DND-41 (cell line): ENCODE results near the gene FGD6.

Experiments
- ATAC-seq: fragments of 200-7000 bp; cut with Tn5 transposase; 3 replicates; pipeline ENCODE4 v1.9.1; 2021; ENCODE audit warnings: low read depth; ENCODE audit not compliant: insufficient read depth
- DNase-seq: peaks from one replicate; pipeline ENCODE4 v3.0.0-alpha.2; 2020
- H2AFZ ChIP-seq: 2 replicates; pipeline ENCODE4 v1.6.0; 2012; ENCODE audit warnings: low read depth, low read length
- H3K27ac ChIP-seq: 2 replicates; pipeline ENCODE4 v1.5.1; 2012; ENCODE audit warnings: low read length, inconsistent platforms
- H3K27me3 ChIP-seq: fragments of 200-600 bp; sonication (generic); 2 replicates; pipeline ENCODE4 v1.6.0; 2012; ENCODE audit warnings: low read length, mild to moderate bottlenecking, inconsistent platforms; ENCODE audit not compliant: insufficient read depth, poor library complexity
- H3K36me3 ChIP-seq: 2 replicates; pipeline ENCODE4 v1.5.1; 2012; ENCODE audit warnings: low read length, inconsistent platforms; ENCODE audit not compliant: insufficient read depth
- H3K4me1 ChIP-seq: 2 replicates; pipeline ENCODE4 v1.5.1; 2012; ENCODE audit warnings: mild to moderate bottlenecking, low read length; ENCODE audit not compliant: insufficient read depth
- H3K4me2 ChIP-seq: 2 replicates; pipeline ENCODE4 v1.6.0; 2012; ENCODE audit warnings: mild to moderate bottlenecking, moderate library complexity, low read length, inconsistent platforms; ENCODE audit not compliant: insufficient read depth
- H3K4me3 ChIP-seq, 2 experiments: fragments of 200-600 bp in 1 of 2; shearing (Covaris generic) in 1 of 2; 2 replicates each; pipeline ENCODE4 v1.5.1; 2012 to 2016; ENCODE audit warnings: inconsistent platforms in 2 of 2, low read length in 2 of 2, mild to moderate bottlenecking in 2 of 2, low read depth in 1 of 2, moderate library complexity in 1 of 2
- H3K79me2 ChIP-seq: 2 replicates; pipeline ENCODE4 v1.6.0; 2012; ENCODE audit warnings: low read length, inconsistent platforms; ENCODE audit not compliant: insufficient read depth
- H3K9ac ChIP-seq: 2 replicates; pipeline ENCODE4 v1.6.0; 2012; ENCODE audit warnings: low read depth, mild to moderate bottlenecking, inconsistent platforms, low read length, moderate library complexity
- H3K9me3 ChIP-seq: 2 replicates; pipeline ENCODE4 v1.5.1; 2012; ENCODE audit warnings: low read length, moderate library complexity, mild to moderate bottlenecking, inconsistent platforms; ENCODE audit not compliant: insufficient read depth, severe bottlenecking
- H4K20me1 ChIP-seq: 2 replicates; pipeline ENCODE4 v1.6.0; 2012; ENCODE audit warnings: low read length; ENCODE audit not compliant: insufficient read depth
- EZH2 ChIP-seq: IDR thresholded peaks from 3 replicates; pipeline ENCODE4 v1.6.1; 2012; ENCODE audit warnings: borderline replicate concordance, low read depth, mild to moderate bottlenecking, moderate library complexity, low read length, inconsistent platforms; ENCODE audit not compliant: severe bottlenecking
- TF ChIP-seq, protein P1 (sequence below): IDR thresholded peaks from 2 replicates; pipeline ENCODE4 v1.5.1; 2012; ENCODE audit warnings: borderline replicate concordance, low read length, moderate library complexity, mild to moderate bottlenecking; ENCODE audit not compliant: poor library complexity, severe bottlenecking; ENCODE audit errors: extremely low read depth

The FGD6 gene

DNA sequence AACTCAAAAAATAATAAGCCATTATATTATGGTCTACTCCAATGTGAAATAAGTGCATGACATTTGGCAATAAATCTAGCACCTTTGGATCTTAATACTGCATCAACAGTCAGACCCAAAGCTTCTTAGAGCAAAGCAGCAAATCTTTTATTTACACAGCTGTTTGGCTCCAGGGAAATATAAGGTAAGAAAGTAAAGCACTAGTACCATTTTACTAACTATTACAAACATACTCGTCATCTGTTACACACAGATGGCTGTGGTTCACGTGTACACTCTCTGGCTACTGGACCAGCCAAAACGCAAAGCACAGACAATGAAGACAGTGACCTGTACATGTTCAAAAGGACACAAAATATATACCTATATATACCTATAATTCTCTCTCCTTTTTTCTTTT is 2.8 kb downstream of the FGD6 start:
- Histone ChIP-seq H3K4me3 (no peak overlapping the region), H2AFZ (no peak overlapping the region), H3K9ac (no peak overlapping the region), H3K27me3 (no peaks in the 10 kb centered on the region), H3K79me2 (peaks cover 19% of the 10 kb centered on the region), H3K4me1 (peaks cover 22% of the 10 kb centered on the region), H4K20me1 (no peaks in the 10 kb centered on the region), H3K27ac (no peak overlapping the region), H3K4me2 (no peak overlapping the region), H3K9me3 (no peaks in the 10 kb centered on the region), H3K36me3 (no peaks in the 10 kb centered on the region)
- no peak for DNase-seq
- no peak for ATAC-seq
- no peak for TF ChIP-seq EZH2

GRCh38 chr12:95213928-95214327 is 3.3 kb downstream of the FGD6 start:
- H4K20me1 ChIP-seq, result no peaks in the 10 kb centered on the region
- H3K4me1 ChIP-seq, result peaks cover 17% of the 10 kb centered on the region
- H3K4me3 ChIP-seq, result no peak overlapping the region
- no peaks in the 10 kb centered on the region for H3K36me3 ChIP-seq
- H3K9me3 ChIP-seq, result no peaks in the 10 kb centered on the region
- DNase-seq, result no peak
- H3K9ac ChIP-seq, result no peak overlapping the region
- ATAC-seq, result no peak
- H3K27me3 ChIP-seq, result no peaks in the 10 kb centered on the region
- H3K4me2 ChIP-seq, result no peak overlapping the region
- TF ChIP-seq, protein P1, sequence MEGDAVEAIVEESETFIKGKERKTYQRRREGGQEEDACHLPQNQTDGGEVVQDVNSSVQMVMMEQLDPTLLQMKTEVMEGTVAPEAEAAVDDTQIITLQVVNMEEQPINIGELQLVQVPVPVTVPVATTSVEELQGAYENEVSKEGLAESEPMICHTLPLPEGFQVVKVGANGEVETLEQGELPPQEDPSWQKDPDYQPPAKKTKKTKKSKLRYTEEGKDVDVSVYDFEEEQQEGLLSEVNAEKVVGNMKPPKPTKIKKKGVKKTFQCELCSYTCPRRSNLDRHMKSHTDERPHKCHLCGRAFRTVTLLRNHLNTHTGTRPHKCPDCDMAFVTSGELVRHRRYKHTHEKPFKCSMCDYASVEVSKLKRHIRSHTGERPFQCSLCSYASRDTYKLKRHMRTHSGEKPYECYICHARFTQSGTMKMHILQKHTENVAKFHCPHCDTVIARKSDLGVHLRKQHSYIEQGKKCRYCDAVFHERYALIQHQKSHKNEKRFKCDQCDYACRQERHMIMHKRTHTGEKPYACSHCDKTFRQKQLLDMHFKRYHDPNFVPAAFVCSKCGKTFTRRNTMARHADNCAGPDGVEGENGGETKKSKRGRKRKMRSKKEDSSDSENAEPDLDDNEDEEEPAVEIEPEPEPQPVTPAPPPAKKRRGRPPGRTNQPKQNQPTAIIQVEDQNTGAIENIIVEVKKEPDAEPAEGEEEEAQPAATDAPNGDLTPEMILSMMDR, result no peak
- no peak for TF ChIP-seq EZH2
- H3K79me2 ChIP-seq, result peaks cover 13% of the 10 kb centered on the region
- no peak overlapping the region for H3K27ac ChIP-seq
- no peak overlapping the region for H2AFZ ChIP-seq

DNA sequence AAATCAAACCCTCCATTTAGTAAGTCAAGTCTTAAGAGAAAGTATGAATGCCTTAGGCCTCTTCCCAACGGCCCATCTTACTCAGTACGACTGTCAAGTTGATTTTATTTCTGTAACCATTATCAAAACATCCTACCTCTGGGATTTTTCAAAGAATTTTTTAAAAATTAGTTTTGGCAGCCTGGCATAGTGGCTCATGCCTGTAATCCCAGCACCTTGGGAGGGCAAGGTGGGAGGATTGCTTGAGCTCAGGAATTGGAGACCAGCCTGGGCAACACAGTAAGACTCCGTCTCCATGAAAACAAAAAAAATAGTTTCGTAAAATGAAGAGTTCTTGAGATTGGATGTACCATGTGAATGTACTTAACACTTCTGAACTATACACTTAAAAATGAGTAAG is 4.1 kb downstream of the FGD6 start:
- no peak overlapping the region for H3K27ac ChIP-seq
- no peak overlapping the region for H2AFZ ChIP-seq
- no peak for TF ChIP-seq EZH2
- TF ChIP-seq, protein P1, result no peak
- H3K27me3 ChIP-seq, result no peaks in the 10 kb centered on the region
- H3K4me1 ChIP-seq, result peaks cover 15% of the 10 kb centered on the region
- peaks cover 5% of the 10 kb centered on the region for H3K79me2 ChIP-seq
- H3K4me3 ChIP-seq, result no peak overlapping the region
- no peak overlapping the region for H3K9ac ChIP-seq
- DNase-seq, result no peak
- no peaks in the 10 kb centered on the region for H3K36me3 ChIP-seq
- no peak overlapping the region for H3K4me2 ChIP-seq
- H4K20me1 ChIP-seq, result no peaks in the 10 kb centered on the region
- no peak for ATAC-seq
- no peaks in the 10 kb centered on the region for H3K9me3 ChIP-seq

- H3K4me3 ChIP-seq, result no peak overlapping the region
- no peak overlapping the region for H3K9ac ChIP-seq
- H3K27ac ChIP-seq, result no peak overlapping the region
- H3K79me2 ChIP-seq, result no peaks in the 10 kb centered on the region
- H3K9me3 ChIP-seq, result no peaks in the 10 kb centered on the region
- DNase-seq (no peak), ATAC-seq (no peak)
- H3K27me3 ChIP-seq, result no peaks in the 10 kb centered on the region
- no peak overlapping the region for H2AFZ ChIP-seq
- TF ChIP-seq, protein P1, result no peak
- TF ChIP-seq EZH2, result no peak
- no peak overlapping the region for H3K4me2 ChIP-seq
- H3K36me3 ChIP-seq, result no peaks in the 10 kb centered on the region
- H3K4me1 ChIP-seq, result peaks cover 15% of the 10 kb centered on the region
- H4K20me1 ChIP-seq, result no peaks in the 10 kb centered on the region
Observed at GRCh38 chr12:95212586-95212985, 4.7 kb downstream of the FGD6 start.
